ENCODE data around the gene NOS3.
"Not testable (repeated sequence)": the region's sequence is repeated elsewhere in the genome, so short reads cannot be mapped to it uniquely, and the experiment has no call there.

Gene NOS3

DNA sequence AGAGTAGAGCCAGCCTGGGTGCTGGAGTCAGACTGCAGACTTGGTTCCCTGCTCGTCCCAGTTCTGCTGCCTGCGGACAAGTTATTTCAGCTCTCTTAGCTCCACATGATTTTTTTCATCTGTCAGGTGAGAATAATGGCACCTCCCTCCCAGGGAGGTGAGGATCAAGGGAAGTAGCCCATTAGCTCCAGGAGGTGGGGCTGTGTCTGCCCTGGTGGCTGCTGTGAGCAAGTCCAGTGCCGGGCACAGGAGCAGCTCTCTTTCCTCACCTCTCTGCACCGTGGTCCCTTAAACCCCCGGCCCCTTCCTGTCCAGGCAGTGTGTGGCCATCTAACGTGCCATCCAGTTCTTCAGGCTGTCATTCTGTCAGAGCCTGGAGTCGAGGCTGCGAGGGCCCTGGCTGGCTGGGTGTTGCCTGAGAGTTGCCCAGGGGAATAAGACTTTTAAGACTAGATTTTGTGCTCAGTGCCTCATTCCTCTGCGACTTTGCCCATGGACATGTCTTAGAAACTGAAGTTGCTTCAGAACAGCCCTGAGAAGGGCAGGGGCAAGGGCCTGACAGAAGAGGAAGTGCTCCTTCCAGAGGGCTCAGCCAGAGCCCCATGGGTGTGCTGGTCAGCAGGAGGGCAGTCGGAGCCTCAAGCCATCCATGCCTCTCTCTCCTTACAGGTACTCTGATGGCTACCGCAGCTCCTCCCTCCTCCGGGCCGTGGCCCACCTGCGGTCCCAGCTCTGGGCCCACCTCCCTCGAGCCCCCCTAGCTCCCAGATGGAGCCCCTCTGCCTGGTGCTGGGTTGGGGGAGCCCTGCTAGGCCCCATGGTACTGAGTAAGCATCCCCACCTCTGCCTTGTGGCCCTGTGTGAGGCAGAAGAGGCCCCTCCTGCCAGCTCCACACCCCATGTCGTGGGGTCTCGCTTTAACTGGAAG is 42.4 kb downstream of the NOS3 start:
- no peak for DNase-seq (ENCODE audit: extremely low read depth in 1 of 2, low read depth in 1 of 2)

- DNase-seq (ENCODE audit: extremely low read depth in 1 of 2, low read depth in 1 of 2) = no peak
These were observed 43.0 kb downstream of the NOS3 start for GRCh38 chr7:151033864-151034249.

DNA sequence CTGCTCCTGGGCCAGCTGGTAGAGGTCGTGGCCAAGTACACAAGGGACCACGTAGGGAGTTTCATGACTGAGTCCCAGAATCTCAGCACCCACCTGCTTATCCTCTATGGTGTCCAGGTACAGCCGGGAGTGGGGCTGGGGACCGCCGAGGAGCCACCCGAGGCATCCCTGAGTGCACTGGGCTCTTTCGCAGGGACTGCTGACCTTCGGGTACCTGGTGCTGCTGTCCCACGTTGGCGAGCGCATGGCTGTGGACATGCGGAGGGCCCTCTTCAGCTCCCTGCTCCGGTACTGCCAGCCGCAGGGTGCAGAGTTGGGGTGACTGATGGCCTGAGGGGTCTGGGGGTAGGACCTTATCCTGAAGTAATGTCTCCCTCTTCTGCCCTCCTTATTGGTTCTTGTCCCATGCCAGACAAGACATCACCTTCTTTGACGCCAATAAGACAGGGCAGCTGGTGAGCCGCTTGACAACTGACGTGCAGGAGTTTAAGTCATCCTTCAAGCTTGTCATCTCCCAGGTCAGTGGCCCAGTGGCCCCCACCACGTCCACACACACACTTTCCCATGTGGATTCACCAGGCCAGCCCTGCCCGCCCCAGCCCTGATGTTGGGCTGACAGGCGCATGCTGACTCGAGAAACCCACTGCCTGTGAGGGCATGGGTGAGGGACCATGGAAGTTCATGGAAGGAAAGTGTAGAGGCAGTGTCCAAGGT is 43.7 kb downstream of the NOS3 start:
- DNase-seq (ENCODE audit: extremely low read depth in 1 of 2, low read depth in 1 of 2) = no peak

- no peak for DNase-seq (ENCODE audit: extremely low read depth in 1 of 2, low read depth in 1 of 2)
These were observed 44.4 kb downstream of the NOS3 start for GRCh38 chr7:151035026-151035717.

GRCh38 chr7:151035902-151036301 is 45.1 kb downstream of the NOS3 start:
- no peak for DNase-seq (ENCODE audit: extremely low read depth in 1 of 2, low read depth in 1 of 2)

GRCh38 chr7:151038951-151039849 is 48.4 kb downstream of the NOS3 start:
- DNase-seq (ENCODE audit: extremely low read depth in 1 of 2, low read depth in 1 of 2) = peak; percentile 69 to 88

GRCh38 chr7:151039850-151040548 is 49.2 kb downstream of the NOS3 start:
- DNase-seq (ENCODE audit: extremely low read depth in 1 of 2, low read depth in 1 of 2) = no peak

DNA sequence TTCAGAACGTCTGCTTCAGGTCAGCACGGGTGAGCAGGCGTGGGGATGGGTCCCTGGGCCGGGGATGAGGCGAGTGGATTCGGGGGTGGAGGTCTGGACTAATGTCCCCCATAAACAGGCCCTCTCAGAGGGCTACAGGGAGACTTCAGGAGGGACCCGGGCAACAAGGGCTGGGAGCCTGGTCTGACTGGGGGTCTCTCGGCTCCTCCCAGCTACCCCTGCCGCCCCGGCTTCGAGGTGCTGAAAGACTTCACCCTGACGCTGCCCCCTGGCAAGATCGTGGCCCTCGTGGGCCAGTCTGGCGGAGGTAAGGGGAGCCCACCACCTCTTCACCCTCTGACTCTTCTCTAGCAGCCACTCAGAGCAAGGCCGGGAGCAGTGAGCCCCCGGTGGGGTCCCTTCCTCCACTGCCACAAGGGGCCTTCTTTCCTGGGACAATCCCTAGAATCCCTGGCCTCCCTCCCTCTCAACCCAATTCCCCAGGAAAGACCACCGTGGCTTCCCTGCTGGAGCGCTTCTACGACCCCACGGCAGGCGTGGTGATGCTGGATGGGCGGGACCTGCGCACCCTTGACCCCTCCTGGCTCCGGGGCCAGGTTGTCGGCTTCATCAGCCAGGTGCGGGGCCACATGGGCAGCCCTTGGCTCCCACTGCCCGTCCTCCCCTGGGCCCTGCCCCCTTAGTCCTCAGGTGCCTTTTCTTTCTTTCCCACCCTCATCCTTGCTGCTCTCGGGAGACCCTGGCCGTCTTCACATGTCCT is 50.0 kb downstream of the NOS3 start:
- no peak for DNase-seq (ENCODE audit: extremely low read depth in 1 of 2, low read depth in 1 of 2)

- DNase-seq (ENCODE audit: extremely low read depth in 1 of 2, low read depth in 1 of 2) = not testable (repeated sequence)
These were observed 52.6 kb downstream of the NOS3 start for GRCh38 chr7:151043449-151043848.

DNA sequence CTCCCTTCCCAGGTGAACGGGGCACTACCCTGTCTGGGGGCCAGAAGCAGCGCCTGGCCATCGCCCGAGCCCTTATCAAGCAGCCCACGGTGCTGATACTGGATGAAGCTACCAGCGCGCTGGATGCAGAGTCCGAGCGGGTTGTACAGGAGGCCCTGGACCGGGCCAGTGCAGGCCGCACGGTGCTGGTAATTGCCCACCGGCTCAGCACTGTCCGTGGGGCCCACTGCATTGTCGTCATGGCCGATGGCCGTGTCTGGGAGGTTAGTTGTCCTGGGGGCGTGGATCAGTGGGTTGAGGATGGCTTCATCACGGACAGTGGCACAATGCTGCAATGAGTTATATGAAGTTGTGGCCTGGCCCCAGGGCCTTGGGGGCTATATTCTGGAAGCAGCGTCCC is 53.1 kb downstream of the NOS3 start:
- DNase-seq (ENCODE audit: extremely low read depth in 1 of 2, low read depth in 1 of 2) = no peak

GRCh38 chr7:151045262-151045661 is 54.4 kb downstream of the NOS3 start:
- no peak for DNase-seq (ENCODE audit: extremely low read depth in 1 of 2, low read depth in 1 of 2)

DNA sequence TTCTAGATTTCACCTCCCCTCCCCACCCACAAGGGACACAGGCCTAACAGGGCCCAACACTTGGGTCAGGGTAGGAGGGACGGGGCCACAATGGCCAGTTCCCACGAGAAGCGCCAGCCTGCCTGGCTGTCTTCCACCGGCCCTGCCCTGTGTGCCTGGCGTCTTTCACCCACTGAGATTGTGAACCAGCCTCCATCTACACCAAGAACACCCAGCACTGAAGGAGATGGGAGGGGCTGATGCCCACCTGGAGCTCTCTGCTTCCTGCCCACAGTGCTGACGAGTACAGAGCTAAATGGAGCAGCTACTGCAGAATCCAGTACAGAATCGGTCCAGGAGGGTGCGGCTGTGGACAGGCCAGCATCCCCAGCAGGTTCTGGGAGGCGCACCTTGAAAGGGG is 55.1 kb downstream of the NOS3 start:
- DNase-seq (ENCODE audit: extremely low read depth in 1 of 2, low read depth in 1 of 2) = no peak

DNA sequence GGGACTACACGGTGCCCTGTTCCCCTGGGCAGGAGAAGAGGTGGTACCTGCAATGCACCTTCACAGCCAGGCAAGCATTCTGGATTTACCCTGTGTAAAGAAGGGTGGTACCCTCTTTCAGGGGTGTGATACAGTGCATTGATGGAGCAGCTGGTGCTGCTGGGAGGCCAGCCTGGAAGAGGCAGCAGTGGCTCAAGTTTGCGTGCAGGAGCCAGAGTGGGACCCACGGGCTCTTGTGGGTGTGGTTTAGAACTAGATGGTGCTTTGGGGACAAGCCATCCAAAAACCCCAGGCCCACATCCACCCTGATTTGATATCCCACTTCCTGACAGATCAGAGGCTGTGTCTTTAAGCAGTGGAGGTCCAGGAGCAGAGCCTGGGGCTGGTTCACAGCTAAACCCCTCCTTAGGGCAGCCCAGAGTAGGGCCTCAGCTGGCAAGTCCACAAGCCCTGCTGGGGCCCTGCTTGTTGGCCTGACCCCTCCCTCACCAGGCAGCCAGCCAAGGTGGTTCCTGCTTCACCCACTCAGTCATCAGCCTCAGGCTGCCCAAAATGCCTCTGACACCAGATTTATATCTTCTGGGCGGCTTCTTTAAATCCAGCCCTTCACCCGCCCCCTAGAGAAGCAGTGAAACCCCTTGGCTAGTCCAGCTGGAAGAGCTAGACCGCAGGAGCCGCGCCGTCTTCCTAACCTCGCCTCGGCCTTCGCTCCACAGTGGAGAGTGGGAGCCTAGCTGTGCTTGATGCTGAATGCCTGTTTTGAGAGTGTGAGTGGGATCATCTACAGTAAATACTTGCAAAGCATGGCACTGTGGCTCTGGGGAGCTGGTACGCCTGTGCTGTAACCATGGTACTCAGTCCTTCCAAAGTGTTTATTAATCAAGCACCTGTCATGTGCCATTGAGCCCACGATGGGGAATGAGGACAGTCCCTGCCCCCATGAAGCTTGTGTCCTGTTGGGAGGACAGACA is 56.1 kb downstream of the NOS3 start:
- no peak for DNase-seq (ENCODE audit: extremely low read depth in 1 of 2, low read depth in 1 of 2)

DNA sequence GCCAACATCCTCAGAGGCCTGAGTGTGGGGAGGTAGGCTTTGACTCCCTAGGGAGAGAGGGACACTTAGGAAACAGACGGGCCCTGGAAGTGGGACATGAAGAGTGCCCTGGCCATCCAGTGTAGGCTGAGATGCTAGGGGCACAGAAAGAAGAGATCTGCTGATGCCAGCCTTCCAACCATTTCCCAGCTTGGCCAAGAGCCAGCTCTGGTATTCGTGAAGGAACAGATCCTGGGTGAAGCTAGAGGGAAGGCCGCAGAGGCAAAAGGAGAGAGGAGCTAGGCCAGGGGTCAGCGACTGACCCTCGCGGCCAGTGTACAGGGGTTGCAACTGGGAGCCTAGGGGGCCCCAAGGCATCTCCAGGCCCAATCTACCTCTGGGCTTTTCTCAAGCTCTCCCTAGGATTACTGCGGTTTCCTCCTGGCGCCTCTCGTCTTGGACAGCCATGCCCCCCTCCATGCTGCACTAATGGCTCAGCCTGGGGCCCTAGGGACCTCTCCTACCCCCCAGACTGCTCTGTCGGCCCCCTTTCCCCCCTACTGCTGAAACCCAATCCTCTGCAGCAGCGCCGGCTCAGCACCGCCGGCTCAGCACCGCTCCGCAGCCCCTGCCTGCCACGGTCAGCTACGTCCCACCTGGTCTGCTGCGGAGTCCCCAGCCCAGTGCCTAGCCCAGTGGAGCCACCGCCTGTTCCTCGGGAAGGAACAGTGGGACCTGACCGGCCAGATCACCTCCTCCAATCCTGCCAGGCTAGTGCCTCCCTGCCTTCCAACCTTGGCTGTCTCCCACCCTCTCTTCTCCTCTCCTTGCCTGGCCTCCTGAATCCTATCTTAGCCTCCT is 57.4 kb downstream of the NOS3 start, which contains the start of gene ASIC3:
ASIC3 (plus strand) TSS at position 556 of the 840 bp plus-strand sequence. CDS start 355 bp downstream, outside the sequence.
- no peak for DNase-seq (ENCODE audit: extremely low read depth in 1 of 2, low read depth in 1 of 2)

GRCh38 chr7:151048911-151049463 is 58.2 kb downstream of the NOS3 start:
- no peak for DNase-seq (ENCODE audit: extremely low read depth in 1 of 2, low read depth in 1 of 2)

GRCh38 chr7:151051108-151051507 is 60.3 kb downstream of the NOS3 start:
- DNase-seq (ENCODE audit: extremely low read depth in 1 of 2, low read depth in 1 of 2) = no peak

GRCh38 chr7:151053096-151053495 is 62.3 kb downstream of the NOS3 start:
- DNase-seq (ENCODE audit: extremely low read depth in 1 of 2, low read depth in 1 of 2) = no peak

All from stimulated activated CD8-positive, alpha-beta memory T cell treated with anti-CD3 and anti-CD28 coated beads, Interleukin-7, amount 100 ng/mL, for 48 hours (primary cell).